ENCODE results near the gene MAP10.

GRCh38 chr1:232854798-232855159 lies 49.6 kb downstream of the MAP10 start:
- TF ChIP-seq ZNF274 (IDR thresholded peaks at IDR 0.05; ENCODE audit: low read depth, low read length), result no peak
- no peak for TF ChIP-seq YY1 (IDR thresholded peaks at IDR 0.05; ENCODE audit: insufficient read depth, insufficient read length)
- no peak for TF ChIP-seq SUZ12 (IDR thresholded peaks at IDR 0.05; ENCODE audit: extremely low read depth, insufficient read depth, insufficient read length)

Measured in NT2/D1 (cell line).